NCI-H2107 (cell line): ENCODE results near the gene HRH2.
"Not testable (repeated sequence)": the region's sequence is repeated elsewhere in the genome, so short reads cannot be mapped to it uniquely, and the experiment has no call there.

Experiments
- DNase-seq: peaks from one replicate; lab custom pipeline; 2025; lab: John Stamatoyannopoulos, UW

HRH2 gene

GRCh38 chr5:175713930-175714329 lies 56.1 kb downstream of the HRH2 start:
- DNase-seq: no peak

- no peak for DNase-seq
Observed at GRCh38 chr5:175714479-175715085, 56.7 kb downstream of the HRH2 start.

- DNase-seq: no peak
Observed at GRCh38 chr5:175715627-175716522, 58.0 kb downstream of the HRH2 start.

GRCh38 chr5:175717837-175718236 lies 60.0 kb downstream of the HRH2 start:
- DNase-seq: no peak

- no peak for DNase-seq
Observed at GRCh38 chr5:175718401-175719108, 60.7 kb downstream of the HRH2 start.

- DNase-seq: not testable (repeated sequence)
Observed at GRCh38 chr5:175719109-175719432, 61.2 kb downstream of the HRH2 start.

GRCh38 chr5:175724314-175725275 lies 66.7 kb downstream of the HRH2 start:
- DNase-seq: no peak

GRCh38 chr5:175728316-175728715 lies 70.4 kb downstream of the HRH2 start:
- no peak for DNase-seq

- DNase-seq: no peak
Observed at GRCh38 chr5:175728885-175729828, 71.3 kb downstream of the HRH2 start.

- DNase-seq: peak; percentile 50
Observed at GRCh38 chr5:175729829-175730277, 72.0 kb downstream of the HRH2 start.

GRCh38 chr5:175731172-175731571 lies 73.3 kb downstream of the HRH2 start:
- DNase-seq: no peak

GRCh38 chr5:175731756-175732465 lies 74.0 kb downstream of the HRH2 start:
- DNase-seq: no peak

GRCh38 chr5:175733017-175733416 lies 75.1 kb downstream of the HRH2 start:
- DNase-seq: no peak

GRCh38 chr5:175734016-175734415 lies 76.1 kb downstream of the HRH2 start:
- DNase-seq: no peak

- DNase-seq: no peak
Observed at GRCh38 chr5:175734501-175734900, 76.6 kb downstream of the HRH2 start.

- no peak for DNase-seq
Observed at GRCh38 chr5:175735701-175736100, 77.8 kb downstream of the HRH2 start.

- no peak for DNase-seq
Observed at GRCh38 chr5:175736652-175737051, 78.8 kb downstream of the HRH2 start.

- DNase-seq: no peak
Observed at GRCh38 chr5:175737481-175737880, 79.6 kb downstream of the HRH2 start.

GRCh38 chr5:175738126-175738525 lies 80.3 kb downstream of the HRH2 start:
- DNase-seq: no peak

GRCh38 chr5:175738602-175739133 lies 80.8 kb downstream of the HRH2 start:
- no peak for DNase-seq
